Fibroblast of mammary gland (primary cell): ENCODE data around the gene RASSF5.

Experiments used
- DNase-seq: peaks from one replicate; pipeline ENCODE4 v3.0.0-alpha.2; 2010; ENCODE audit warnings: low read depth
- H3K4me3 ChIP-seq: 2 replicates; pipeline ENCODE4 v1.5.1; 2011; ENCODE audit warnings: low read depth, mild to moderate bottlenecking, low read length, moderate library complexity; ENCODE audit not compliant: control insufficient read depth
- CTCF ChIP-seq: conservative IDR thresholded peaks from 2 replicates; pipeline ENCODE4 v1.5.1; 2011; ENCODE audit warnings: low read depth, low read length, inconsistent platforms; ENCODE audit not compliant: control insufficient read depth, insufficient read depth

Gene RASSF5

GRCh38 chr1:206508130-206508889 is 979 bp downstream of the RASSF5 start:
- DNase-seq, result no peak
- TF ChIP-seq CTCF, result no peak
- peak overlapping the region; percentile 22 for H3K4me3 ChIP-seq

GRCh38 chr1:206508956-206509355 is 1.6 kb downstream of the RASSF5 start:
- no peak overlapping the region for H3K4me3 ChIP-seq
- peak; percentile 48 for DNase-seq
- no peak for TF ChIP-seq CTCF

- no peak for DNase-seq
- no peak for TF ChIP-seq CTCF
- no peak overlapping the region for H3K4me3 ChIP-seq
Observed at GRCh38 chr1:206509612-206510257, 2.4 kb downstream of the RASSF5 start.

- TF ChIP-seq CTCF, result no peak
- no peak for DNase-seq
- H3K4me3 ChIP-seq, result no peak overlapping the region
Observed at GRCh38 chr1:206510371-206510770, 3.0 kb downstream of the RASSF5 start.

GRCh38 chr1:206511362-206512057 is 4.2 kb downstream of the RASSF5 start:
- TF ChIP-seq CTCF, result no peak
- no peak for DNase-seq
- H3K4me3 ChIP-seq, result no peak overlapping the region

- TF ChIP-seq CTCF, result no peak
- no peak for DNase-seq
Observed at GRCh38 chr1:206512058-206512850, 4.9 kb downstream of the RASSF5 start.

More at GRCh38 chr1:206512058-206512850, 4.9 kb downstream of the RASSF5 start:
- H3K4me3 ChIP-seq, result no peak overlapping the region
